Panc1 (cell line): ENCODE measurements around the gene ZNF804A. TPM values are rescaled to one million over a fixed set of nuclear protein-coding genes. Genes with fewer than 3 reads are reported as not detected.

Experiments
- ATAC-seq: fragments of 200-7000 bp; cut with Tn5 transposase; 2 replicates; pipeline ENCODE4 v1.9.1; 2020; ENCODE audit warnings: mild to moderate bottlenecking, moderate library complexity
- BruUV-seq: library from RNA; stranded (reverse); fragments of 400-500 nt; replicated peaks from 2 replicates; lab custom pipeline; 2021; lab: Mats Ljungman, UMichigan
- CTCF ChIA-PET: fragments of 300-600 bp; sonication (Branson Sonifier 250); formaldehyde crosslinking; loops from one replicate; lab custom pipeline; 2022; ENCODE audit warnings: antibody characterized with exemption; lab: Charles Lee
- POLR2A ChIA-PET: fragments of 300-600 bp; sonication (Branson Sonifier 250); formaldehyde crosslinking; loops from one replicate; lab custom pipeline; 2022; ENCODE audit warnings: antibody characterized with exemption; lab: Charles Lee
- DNase-seq: peaks from one replicate; pipeline ENCODE4 v3.0.0-alpha.2; 2010; ENCODE audit warnings: low read depth, low spot score
- H3K27ac ChIP-seq: 2 replicates; pipeline ENCODE4 v1.5.1; 2011; ENCODE audit warnings: mild to moderate bottlenecking, low read length, inconsistent platforms
- H3K27me3 ChIP-seq: fragments of 200-500 bp; sonication (Bioruptor generic); 2 replicates; pipeline ENCODE4 v1.6.0; 2014; ENCODE audit warnings: low read length, inconsistent platforms; ENCODE audit not compliant: control insufficient read depth, insufficient read depth
- H3K36me3 ChIP-seq: fragments of 200-500 bp; sonication (Bioruptor generic); 2 replicates; pipeline ENCODE4 v1.5.1; 2014; ENCODE audit warnings: inconsistent platforms, mild to moderate bottlenecking, low read length, moderate library complexity; ENCODE audit not compliant: control insufficient read depth, insufficient read depth
- H3K4me1 ChIP-seq: 2 replicates; pipeline ENCODE4 v1.5.1; 2011; ENCODE audit warnings: inconsistent platforms, mild to moderate bottlenecking, low read length, moderate library complexity; ENCODE audit not compliant: control insufficient read depth, insufficient read depth
- H3K4me3 ChIP-seq, 2 experiments: 2 replicates each; pipeline ENCODE4 v1.5.1; 2011 to 2012; ENCODE audit warnings: low read depth in 2 of 2, low read length in 2 of 2, mild to moderate bottlenecking in 2 of 2, inconsistent platforms in 1 of 2, moderate library complexity in 1 of 2
- H3K9me3 ChIP-seq: fragments of 200-500 bp; sonication (Bioruptor generic); 2 replicates; pipeline ENCODE4 v1.5.1; 2014; ENCODE audit warnings: low read depth, mild to moderate bottlenecking, inconsistent platforms, low read length, moderate library complexity; ENCODE audit not compliant: control insufficient read depth, insufficient read depth
- CTCF ChIP-seq: fragments of 450-650 bp; IDR thresholded peaks from 2 replicates; pipeline ENCODE4 v1.5.1; 2017; ENCODE audit warnings: mild to moderate bottlenecking
- POLR2AphosphoS5 ChIP-seq: IDR thresholded peaks from 2 replicates; pipeline ENCODE4 v1.6.1; 2012; ENCODE audit warnings: mild to moderate bottlenecking, low read depth, low read length, moderate library complexity
- REST ChIP-seq, 2 experiments: IDR thresholded peaks; 2 replicates each; pipeline ENCODE4 v1.6.1; 2011 to 2012; ENCODE audit warnings: low read depth in 2 of 2, control low read depth in 1 of 2, low read length in 1 of 2, mild to moderate bottlenecking in 1 of 2, moderate library complexity in 1 of 2; ENCODE audit not compliant: insufficient read depth in 1 of 2
- SIN3A ChIP-seq: IDR thresholded peaks from 2 replicates; pipeline ENCODE4 v1.6.1; 2012; ENCODE audit warnings: low read depth, mild to moderate bottlenecking, low read length, moderate library complexity, borderline replicate concordance; ENCODE audit not compliant: insufficient read depth
- TCF7L2 ChIP-seq: IDR thresholded peaks from 2 replicates; pipeline ENCODE4 v1.6.1; 2011; ENCODE audit warnings: mild to moderate bottlenecking, low read depth, low read length, inconsistent platforms
- in situ Hi-C: cut with HindIII; loops from 2 replicates; pipeline ENCODE4 v1.10.0; 2016; ENCODE audit warnings: low sequenced_read_pairs, low pct_unique_long_range_greater_than_20kb
- intact Hi-C: fragments of 100-400 bp; cut with micrococcal nuclease; formaldehyde crosslinking; loops from one replicate; pipeline ENCODE4 v1.10.0; 2022; ENCODE audit not compliant: unreplicated experiment
- total RNA-seq: library from RNA; stranded (reverse); gene quantifications from one replicate; pipeline ENCODE4 v1.2.1, GENCODE V29; 2021; ENCODE audit not compliant: unreplicated experiment

ZNF804A gene
- total RNA-seq, 1 experiment from 2014 or later = 2.2 TPM

- Histone ChIP-seq H3K9me3 (no peaks in the 10 kb centered on the region), H3K4me3 (no peak overlapping the region), H3K27me3 (no peaks in the 10 kb centered on the region), H3K36me3 (no peaks in the 10 kb centered on the region), H3K4me1 (no peaks in the 10 kb centered on the region), H3K27ac (no peak overlapping the region)
- intact Hi-C loops (no loop called here), in situ Hi-C loops (no loop called here)
- CTCF ChIA-PET = no interaction called here
- TF ChIP-seq POLR2AphosphoS5 = no peak
- TF ChIP-seq TCF7L2 = no peak
- no peak for TF ChIP-seq REST (IDR thresholded peaks at IDR 0.05; ENCODE audit: insufficient read depth in 1 of 2, low read depth in 2 of 2, low read length in 1 of 2)
- BruUV-seq = no TSS peak
- ATAC-seq = no peak
- POLR2A ChIA-PET = no interaction called here
- DNase-seq = no peak
Measured at GRCh38 chr2:184851576-184851975, 253.2 kb downstream of the ZNF804A start.

GRCh38 chr2:184859187-184859586 is 260.9 kb downstream of the ZNF804A start:
- no peaks in the 10 kb centered on the region; the same call in 1 of the 2 replicates for H3K36me3 ChIP-seq
- H3K27ac ChIP-seq = no peak overlapping the region
- DNase-seq (no peak), ATAC-seq (no peak)
- TF ChIP-seq TCF7L2 (no peak), POLR2AphosphoS5 (no peak), SIN3A (no peak), REST (IDR thresholded peaks at IDR 0.05; ENCODE audit: insufficient read depth in 1 of 2, low read depth in 2 of 2, low read length in 1 of 2) (no peak), CTCF (no peak)
- no peaks in the 10 kb centered on the region for H3K27me3 ChIP-seq
- intact Hi-C loops (no loop called here), in situ Hi-C loops (no loop called here)
- BruUV-seq = no TSS peak
- H3K4me1 ChIP-seq = no peaks in the 10 kb centered on the region
- H3K4me3 ChIP-seq = no peak overlapping the region
- CTCF ChIA-PET = no interaction called here
- POLR2A ChIA-PET = no interaction called here
- H3K9me3 ChIP-seq = peaks cover 11% of the 10 kb centered on the region; the same call in 1 of the 2 replicates
